ENCODE measurements around the gene AP5Z1. TPM values are rescaled to one million over a fixed set of nuclear protein-coding genes. Genes with fewer than 3 reads are reported as not detected.

Gene AP5Z1
- total RNA-seq, 1 experiment from 2014 or later, result 70.7 TPM

DNA sequence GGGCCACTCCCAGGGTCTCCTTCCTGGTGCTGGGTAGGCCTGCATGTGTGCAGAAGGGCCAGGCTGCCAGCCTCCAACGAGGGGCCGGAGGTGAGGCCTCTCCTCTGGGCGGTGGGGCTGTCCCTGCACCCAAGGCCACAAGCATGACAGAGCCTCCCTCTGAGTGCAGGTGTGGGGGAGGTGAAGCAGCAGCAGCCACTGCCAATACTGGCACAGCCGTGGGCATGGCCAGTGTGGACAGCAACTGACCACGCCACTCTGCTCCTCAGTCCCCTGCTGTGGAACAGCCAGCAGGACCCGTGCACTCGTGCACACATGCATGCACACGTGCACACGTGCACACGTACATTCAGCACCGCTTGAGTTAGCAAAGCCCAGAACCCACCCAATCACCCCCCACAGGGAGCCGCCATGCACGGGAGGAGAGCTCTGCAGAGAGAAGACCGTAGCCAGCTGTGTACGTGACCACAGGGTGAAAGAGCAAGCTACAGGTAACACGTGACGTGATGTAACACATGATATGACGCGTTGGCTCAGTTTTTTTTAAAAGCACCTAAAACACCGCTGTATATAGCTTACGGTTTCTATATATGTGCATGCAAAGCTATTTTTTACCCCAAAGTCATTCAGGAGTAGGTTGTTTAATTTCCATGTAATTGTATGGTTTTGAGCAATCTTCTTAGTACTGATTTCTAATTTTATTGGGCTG, 63.4 kb downstream of the AP5Z1 start:
- no peak for DNase-seq
- no peaks in the 10 kb centered on the region for H3K4me1 Mint-ChIP-seq (ENCODE audit: low read depth, unreplicated experiment)
- CTCF ChIA-PET, result interaction anchor here (0.6 kb wide), 1 partner anchor 252 kb away, joined by 3 read pairs; no protein-coding TSS in a partner anchor
- TF ChIP-seq, protein P1, sequence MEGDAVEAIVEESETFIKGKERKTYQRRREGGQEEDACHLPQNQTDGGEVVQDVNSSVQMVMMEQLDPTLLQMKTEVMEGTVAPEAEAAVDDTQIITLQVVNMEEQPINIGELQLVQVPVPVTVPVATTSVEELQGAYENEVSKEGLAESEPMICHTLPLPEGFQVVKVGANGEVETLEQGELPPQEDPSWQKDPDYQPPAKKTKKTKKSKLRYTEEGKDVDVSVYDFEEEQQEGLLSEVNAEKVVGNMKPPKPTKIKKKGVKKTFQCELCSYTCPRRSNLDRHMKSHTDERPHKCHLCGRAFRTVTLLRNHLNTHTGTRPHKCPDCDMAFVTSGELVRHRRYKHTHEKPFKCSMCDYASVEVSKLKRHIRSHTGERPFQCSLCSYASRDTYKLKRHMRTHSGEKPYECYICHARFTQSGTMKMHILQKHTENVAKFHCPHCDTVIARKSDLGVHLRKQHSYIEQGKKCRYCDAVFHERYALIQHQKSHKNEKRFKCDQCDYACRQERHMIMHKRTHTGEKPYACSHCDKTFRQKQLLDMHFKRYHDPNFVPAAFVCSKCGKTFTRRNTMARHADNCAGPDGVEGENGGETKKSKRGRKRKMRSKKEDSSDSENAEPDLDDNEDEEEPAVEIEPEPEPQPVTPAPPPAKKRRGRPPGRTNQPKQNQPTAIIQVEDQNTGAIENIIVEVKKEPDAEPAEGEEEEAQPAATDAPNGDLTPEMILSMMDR (IDR thresholded peaks at IDR 0.05; ENCODE audit: unreplicated experiment), result no peak
- intact Hi-C loops (cut with micrococcal nuclease; ENCODE audit: unreplicated experiment), result no loop called here
- no peaks in the 10 kb centered on the region for H3K9me3 Mint-ChIP-seq (ENCODE audit: low read depth, unreplicated experiment)
- no TSS peak for BruUV-seq (replicated peaks)
- no peaks in the 10 kb centered on the region for H3K27me3 Mint-ChIP-seq (ENCODE audit: unreplicated experiment)
- H3K4me3 Mint-ChIP-seq (ENCODE audit: low read depth, unreplicated experiment), result no peak overlapping the region
- no peak overlapping the region for H3K27ac Mint-ChIP-seq (ENCODE audit: unreplicated experiment)
- H3K36me3 Mint-ChIP-seq (ENCODE audit: insufficient read depth, unreplicated experiment), result no peaks in the 10 kb centered on the region

- no TSS peak for BruUV-seq (replicated peaks)
- H3K4me1 Mint-ChIP-seq (ENCODE audit: low read depth, unreplicated experiment), result no peaks in the 10 kb centered on the region
- no peak overlapping the region for H3K27ac Mint-ChIP-seq (ENCODE audit: unreplicated experiment)
Measured at GRCh38 chr7:4840079-4840501, 64.7 kb downstream of the AP5Z1 start.

More at GRCh38 chr7:4840079-4840501, 64.7 kb downstream of the AP5Z1 start:
- Mint-ChIP-seq H3K36me3 (ENCODE audit: insufficient read depth, unreplicated experiment) (no peaks in the 10 kb centered on the region), H3K27me3 (ENCODE audit: unreplicated experiment) (no peaks in the 10 kb centered on the region), H3K4me3 (ENCODE audit: low read depth, unreplicated experiment) (no peak overlapping the region), H3K9me3 (ENCODE audit: low read depth, unreplicated experiment) (no peaks in the 10 kb centered on the region)
- no peak for DNase-seq
- intact Hi-C loops (cut with micrococcal nuclease; ENCODE audit: unreplicated experiment), result no loop called here
- TF ChIP-seq, protein P1 (IDR thresholded peaks at IDR 0.05; ENCODE audit: unreplicated experiment), result no peak
- CTCF ChIA-PET, result no interaction called here

Small RNA genes within 50 kb of the gene (microRNA-seq; reads per million reads assigned to microRNA genes)
- not detected for gene MIR4656

Other genes starting within 250 kb of the AP5Z1 start
- gene FOXK1, start 93.3 kb upstream of the AP5Z1 start, total RNA-seq (2022), result 65.9 and 67.1 TPM in 2 replicates
- gene PAPOLB, start 86.4 kb downstream of the AP5Z1 start, total RNA-seq (2022), result 0.07 TPM in 1 of 2 replicates, not detected in the other
- gene RADIL, start 108.1 kb downstream of the AP5Z1 start, total RNA-seq (2022), result 0.83 and 1.8 TPM in 2 replicates
- not detected in 2 replicates for gene MMD2, start 183.6 kb downstream of the AP5Z1 start, total RNA-seq (2022)